HG02623 (cell line): ENCODE data around the gene CTTN.
"Not testable (repeated sequence)": the region's sequence is repeated elsewhere in the genome, so short reads cannot be mapped to it uniquely, and the experiment has no call there.

Experiments used
- ATAC-seq: cut with Tn5 transposase; IDR thresholded peaks from one replicate; pipeline ENCODE4 v1.9.1; 2021; ENCODE audit warnings: moderate library complexity; ENCODE audit not compliant: unreplicated experiment

CTTN gene

DNA sequence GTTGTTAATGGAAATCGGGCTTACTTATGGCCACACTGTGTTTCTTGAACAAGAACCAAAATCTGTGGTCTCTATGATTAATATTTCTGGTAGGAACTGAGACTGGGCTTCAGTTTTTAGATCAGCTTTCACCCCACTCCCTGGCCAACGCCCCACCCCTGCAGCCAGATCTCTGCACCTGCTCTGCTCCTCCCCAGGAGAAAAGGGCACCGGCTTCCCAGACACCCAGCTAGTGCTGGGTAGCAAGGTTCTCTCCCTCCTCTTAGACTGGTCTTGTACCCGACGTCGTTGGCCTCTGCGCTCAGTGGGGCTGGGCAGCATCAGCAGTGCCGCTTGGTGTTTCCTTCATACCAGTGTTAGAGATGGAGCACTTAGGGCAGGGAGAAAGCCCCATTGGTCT lies 17.0 kb upstream of the CTTN start:
- ATAC-seq = no peak

DNA sequence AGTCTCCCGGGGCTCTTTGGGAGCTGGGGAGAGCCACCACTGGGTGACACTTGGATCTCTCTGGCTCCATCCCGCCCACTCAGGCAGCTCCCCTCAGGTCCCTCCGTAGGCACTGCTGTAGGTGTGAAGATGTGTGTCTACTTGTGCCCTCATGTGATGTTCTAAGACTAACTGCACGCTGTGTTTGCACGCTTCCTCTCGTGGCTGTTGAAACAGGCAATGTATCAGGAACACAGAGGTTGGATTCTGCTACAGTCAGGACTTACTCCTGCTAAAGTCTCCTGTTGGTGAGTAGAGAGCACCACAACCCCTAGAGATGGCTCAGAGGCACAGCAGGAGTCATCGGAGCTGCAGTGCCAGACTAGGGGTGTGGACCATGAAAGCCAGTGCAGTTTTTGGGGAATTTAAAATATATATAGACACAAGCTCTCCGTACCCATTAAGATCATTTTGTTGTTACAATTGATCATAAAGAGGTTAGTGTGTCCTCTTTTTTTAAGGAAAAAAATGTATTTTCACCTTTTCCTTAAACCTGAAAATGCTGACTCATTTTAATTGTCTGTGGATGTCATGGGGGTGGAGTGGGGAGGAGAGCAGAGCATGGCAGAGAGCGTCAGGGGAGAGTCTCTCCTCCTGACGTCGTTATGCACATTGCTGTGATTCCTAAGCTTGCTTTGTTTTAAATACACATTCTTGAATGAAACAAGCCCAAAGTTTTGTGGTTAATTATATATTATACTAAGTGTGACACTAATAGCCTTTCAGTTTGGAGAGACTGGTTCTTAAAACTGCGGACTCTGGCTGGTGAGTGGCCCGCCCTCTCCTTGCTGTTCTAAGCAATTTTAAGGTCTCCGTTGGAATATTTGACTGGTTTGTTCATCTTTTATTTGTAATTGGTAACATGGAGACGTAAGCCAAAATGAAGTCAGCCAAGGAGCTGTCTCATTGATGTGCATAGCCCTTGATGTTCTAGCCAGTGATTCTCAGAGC lies 16.2 kb upstream of the CTTN start:
- ATAC-seq = no peak

GRCh38 chr11:70383664-70384565 lies 14.4 kb upstream of the CTTN start:
- ATAC-seq = no peak

DNA sequence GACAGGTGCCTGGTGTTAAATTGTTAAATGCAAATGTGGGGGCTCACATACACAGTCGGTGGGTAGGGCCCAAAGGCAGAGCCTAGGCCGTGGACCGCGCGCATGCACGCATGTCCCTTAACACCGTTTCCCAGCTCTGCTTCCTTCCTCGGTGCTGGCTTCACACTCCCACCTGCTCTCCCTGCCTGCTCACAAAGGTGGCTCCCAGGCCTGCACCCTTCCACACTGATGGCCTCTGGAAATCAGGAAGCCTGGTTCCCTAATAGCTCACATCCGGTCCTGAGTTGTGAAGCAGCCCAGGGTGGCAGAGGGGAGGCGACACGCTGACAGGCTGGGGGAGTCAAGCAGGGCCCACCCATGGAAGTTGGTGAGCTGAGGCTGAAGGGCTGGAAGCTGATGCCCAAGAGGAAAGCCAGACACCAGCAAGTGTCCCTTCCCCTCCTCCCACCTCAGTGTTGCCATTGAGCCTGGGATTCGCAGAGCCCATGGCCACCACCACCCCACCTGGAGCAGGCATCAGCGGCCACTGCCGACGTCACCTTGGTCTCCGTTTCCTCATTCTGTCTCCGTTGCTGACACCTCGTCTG lies 13.7 kb upstream of the CTTN start:
- no peak for ATAC-seq

- ATAC-seq = no peak
These were observed 10.8 kb upstream of the CTTN start for GRCh38 chr11:70387564-70387963.

DNA sequence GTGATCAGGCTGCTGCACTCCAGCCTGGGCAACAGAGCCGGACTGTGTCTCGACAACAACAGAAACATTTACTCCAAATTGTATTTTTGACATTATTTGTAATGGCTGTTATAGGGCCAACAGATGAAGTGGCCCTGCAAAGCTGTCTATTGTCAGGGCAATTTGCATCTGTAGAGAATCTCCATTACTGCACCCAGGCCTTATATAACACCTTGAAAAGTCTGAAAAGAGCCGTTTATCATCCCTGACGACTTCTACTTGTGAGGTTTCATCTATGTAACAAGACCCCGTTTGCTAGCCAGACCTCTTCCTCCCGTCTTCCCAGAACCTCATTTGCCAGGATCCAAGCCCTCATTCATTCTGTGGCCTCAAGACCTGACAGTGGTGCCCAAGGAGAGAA lies 9.1 kb upstream of the CTTN start:
- ATAC-seq = no peak

- ATAC-seq = not testable (repeated sequence)
These were observed 7.4 kb upstream of the CTTN start for GRCh38 chr11:70390882-70391281.

DNA sequence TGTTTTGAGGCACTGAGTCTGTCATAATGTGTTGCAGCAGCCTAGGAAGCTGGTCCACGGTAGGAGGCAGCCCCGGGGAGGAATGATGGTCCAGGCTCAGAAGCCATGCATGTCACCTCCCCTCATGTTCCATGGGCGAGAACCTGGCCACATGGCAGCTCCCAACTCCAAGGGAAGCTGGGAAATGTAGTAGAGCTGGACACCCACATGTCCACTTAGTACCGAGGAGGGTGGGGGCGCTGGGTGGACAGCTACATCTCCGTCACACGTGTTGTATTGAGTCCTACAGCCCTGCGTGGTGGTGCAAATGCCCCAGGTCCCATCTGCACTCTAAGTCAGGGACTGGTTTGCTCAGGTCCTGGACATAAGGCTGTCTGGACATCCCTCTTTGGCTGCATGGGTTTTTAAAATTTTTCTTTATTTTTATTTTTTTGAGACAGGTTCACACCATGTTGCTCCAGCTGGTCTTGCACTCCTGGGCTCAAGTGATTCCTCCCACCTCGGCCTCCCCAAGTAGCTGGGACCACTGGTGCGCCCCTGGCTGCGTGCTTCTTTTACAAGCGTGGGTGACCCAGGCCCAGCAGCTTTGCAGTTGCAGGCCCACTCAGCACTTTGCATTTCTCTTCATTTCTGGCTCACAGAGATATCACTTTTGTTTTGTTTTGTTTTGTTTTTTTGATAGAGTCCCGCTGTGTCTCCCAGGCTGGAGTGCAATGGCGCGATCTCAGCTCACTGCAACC lies 3.9 kb upstream of the CTTN start:
- ATAC-seq = no peak

DNA sequence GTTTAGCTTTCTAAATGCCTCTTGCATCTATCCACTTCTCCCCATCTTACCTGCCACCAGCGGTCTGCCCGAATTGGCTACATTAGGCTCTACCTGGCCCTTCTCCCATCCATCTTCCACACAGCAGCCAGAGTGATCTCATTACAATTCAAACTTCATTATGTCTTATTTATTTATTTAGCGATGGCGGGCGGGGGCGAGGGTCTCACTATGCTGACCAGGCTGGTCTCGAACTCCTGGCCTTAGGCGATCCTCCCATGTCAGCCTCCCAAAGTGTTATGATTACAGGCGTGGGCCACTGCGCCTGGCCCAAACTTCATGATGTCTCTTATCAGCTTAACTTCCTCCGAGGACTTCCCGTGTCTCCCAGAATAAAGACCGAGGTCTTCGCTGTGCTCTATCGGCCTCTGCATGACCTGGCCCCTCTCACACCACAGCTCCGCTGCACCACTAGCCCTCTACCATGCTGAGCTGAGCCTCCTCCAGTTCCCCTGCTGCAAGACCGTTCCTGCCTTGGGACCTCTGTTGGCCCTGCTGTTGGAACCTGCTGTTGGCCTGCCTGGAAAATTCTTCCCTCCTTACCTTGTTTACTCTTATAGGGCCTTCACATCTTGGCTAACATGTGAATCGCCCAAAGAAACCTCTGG lies 870 bp upstream of the CTTN start:
- ATAC-seq = no peak

- no peak for ATAC-seq
These were observed 728 bp downstream of the CTTN start for GRCh38 chr11:70398834-70399680.

GRCh38 chr11:70399681-70400112 lies 1.4 kb downstream of the CTTN start:
- ATAC-seq = no peak

GRCh38 chr11:70400643-70401042 lies 2.3 kb downstream of the CTTN start:
- ATAC-seq = no peak

DNA sequence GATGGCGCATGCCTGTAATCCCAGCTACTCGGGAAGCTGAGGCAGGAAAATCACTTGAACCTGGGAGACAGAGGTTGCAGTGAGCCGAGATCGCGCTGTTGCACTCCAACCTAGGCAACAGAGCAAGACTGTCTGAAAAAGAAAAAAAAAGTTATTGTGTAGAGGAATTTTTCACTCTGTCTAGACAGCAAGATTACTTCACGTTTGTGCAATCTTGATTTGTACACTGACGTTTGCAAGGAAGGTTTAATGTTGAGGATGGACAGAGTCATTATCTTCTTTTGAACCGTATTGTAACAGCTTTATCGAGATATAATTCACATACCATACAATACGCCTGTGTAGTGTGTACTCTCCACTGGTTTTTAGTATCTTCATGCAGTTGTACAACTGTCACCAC lies 3.7 kb downstream of the CTTN start:
- no peak for ATAC-seq

DNA sequence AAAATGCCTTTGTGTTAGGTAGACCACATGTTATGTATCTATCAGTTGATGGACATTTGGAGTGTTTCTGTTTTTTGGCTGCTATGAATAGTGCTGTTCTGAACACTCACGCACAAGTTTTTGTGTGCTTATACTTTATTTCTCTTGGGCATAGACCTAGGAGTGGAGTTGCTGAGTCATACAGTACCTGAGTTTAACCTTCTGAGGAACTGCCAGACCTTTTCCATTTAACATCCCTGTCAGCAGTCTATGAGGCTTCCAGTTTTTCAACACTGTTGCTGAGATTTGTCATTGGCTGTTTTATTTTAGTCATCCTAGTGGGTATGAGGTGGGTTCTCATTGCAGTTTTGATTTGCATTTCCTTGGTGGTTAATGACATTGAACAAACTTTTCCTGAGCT lies 4.4 kb downstream of the CTTN start:
- ATAC-seq = no peak

GRCh38 chr11:70404244-70404643 lies 5.9 kb downstream of the CTTN start:
- no peak for ATAC-seq

- no peak for ATAC-seq
These were observed 7.5 kb downstream of the CTTN start for GRCh38 chr11:70405679-70406395.

DNA sequence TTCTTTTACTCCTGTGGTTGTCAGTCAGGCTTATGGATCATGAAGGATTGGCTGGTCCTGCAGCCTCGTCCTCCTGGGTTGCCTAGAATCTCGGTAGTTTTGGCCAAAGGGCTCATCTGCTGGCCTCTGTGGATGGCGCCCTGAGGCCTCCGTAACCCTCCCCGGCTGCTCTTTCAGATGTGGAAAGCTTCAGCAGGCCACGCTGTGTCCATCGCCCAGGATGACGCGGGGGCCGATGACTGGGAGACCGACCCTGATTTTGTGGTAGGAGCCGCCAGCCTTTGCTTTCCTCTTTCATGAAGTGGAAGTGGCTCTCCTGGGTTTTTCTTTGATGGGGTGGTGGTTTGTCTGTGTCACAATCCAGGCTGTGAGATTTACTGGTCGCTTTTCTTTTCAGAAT lies 8.8 kb downstream of the CTTN start:
- ATAC-seq = no peak

GRCh38 chr11:70407814-70408213 lies 9.5 kb downstream of the CTTN start:
- no peak for ATAC-seq

- not testable (repeated sequence) for ATAC-seq
These were observed 10.0 kb downstream of the CTTN start for GRCh38 chr11:70408326-70408725.
